ENCODE measurements around the gene SLC52A3. TPM values are rescaled to one million over a fixed set of nuclear protein-coding genes. Genes with fewer than 3 reads are reported as not detected.

The SLC52A3 gene
- total and polyA plus RNA-seq, 9 of the 15 experiments (the other 6 are each of a cell fraction or from before 2014, with no cell fraction given): 0.06 to 0.60 (median 0.11) TPM

DNA sequence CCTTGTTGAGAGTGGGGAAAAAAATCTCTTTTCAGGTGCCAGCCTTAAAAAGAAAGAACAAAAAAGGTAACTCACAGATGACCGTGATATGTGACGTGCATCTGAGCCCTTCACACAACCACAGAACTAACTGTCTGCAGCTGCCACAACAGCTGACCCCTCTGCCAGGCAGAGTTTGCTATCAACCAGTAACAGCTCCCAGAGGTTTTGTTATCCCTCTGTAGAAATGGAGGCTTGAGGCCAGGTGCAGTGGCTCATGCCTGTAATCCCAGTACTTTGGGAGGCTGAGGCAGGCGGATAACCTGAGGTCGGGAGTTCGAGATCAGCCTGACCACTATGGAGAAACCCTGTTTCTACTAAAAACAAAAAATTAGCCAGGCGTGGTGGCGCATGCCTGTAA lies 42.8 kb downstream of the SLC52A3 start:
- TF ChIP-seq TRIM24 (IDR thresholded peaks at IDR 0.05) (0 out of 4 replicates have a peak, but pooled peaks of 1 of the 2 experiments have one; percentile 15), ZNF175 (CRISPR knock-in tag; IDR thresholded peaks at IDR 0.05; ENCODE audit: low read depth) (no peak), CREB3 (tag; conservative IDR thresholded peaks at IDR 0.05; ENCODE audit: low read depth) (no peak), CBFA2T3 (IDR thresholded peaks at IDR 0.05) (peak; percentile 65), ZC3H11A (IDR thresholded peaks at IDR 0.05; ENCODE audit: low read depth, low read length) (no peak), CBFA2T2 (conservative IDR thresholded peaks at IDR 0.05) (peak; percentile 59), CBX3 (IDR thresholded peaks at IDR 0.05; ENCODE audit: borderline replicate concordance in 1 of 2, low read length in 2 of 2) (no peak)
- no peaks in the 10 kb centered on the region for H3K79me2 ChIP-seq (ENCODE audit: control insufficient read depth, insufficient read depth, low read length)
- CTCF ChIA-PET (ENCODE audit: low intra/inter-chr PET ratio): no interaction called here
- H3K4me2 ChIP-seq (ENCODE audit: insufficient read depth, low read length): no peak overlapping the region
- no peak for FAIRE-seq
- H3K36me3 ChIP-seq (ENCODE audit: control insufficient read depth, insufficient read depth, low read length): no peaks in the 10 kb centered on the region
- WGBS (ENCODE audit: insufficient coverage, low coverage, missing lambda C conversion rate): 49% methylated on average over 7 of the region's 7 CpGs
- H3K27me3 ChIP-seq (ENCODE audit: control insufficient read depth in 2 of 2, insufficient read depth in 2 of 2, low read length in 2 of 2): no peaks in the 10 kb centered on the region
- no peak for ATAC-seq
- DNase-seq (ENCODE audit: extremely low read depth in 1 of 4, low spot score in 3 of 4): no peak
- H3K4me3 ChIP-seq: no peak overlapping the region
- no peaks in the 10 kb centered on the region for H3K9me3 ChIP-seq (replicated peaks; ENCODE audit: control insufficient read depth, insufficient read depth, low read depth, low read length)
- intact Hi-C loops (cut with micrococcal nuclease): loop anchor here (5.0 kb wide), 1 partner anchor 53 kb away; no protein-coding TSS in a partner anchor
- H2AFZ ChIP-seq (ENCODE audit: low read depth, low read length): no peak overlapping the region
- POLR2A ChIA-PET: no interaction called here
- no peak overlapping the region for H3K9ac ChIP-seq (ENCODE audit: insufficient read depth in 1 of 2, low read depth in 2 of 2, low read length in 2 of 2)
- no peaks in the 10 kb centered on the region for H3K9me1 ChIP-seq (ENCODE audit: control insufficient read depth, insufficient read depth, low read length)
- in situ Hi-C loops (cut with MboI): loop anchor here (5.0 kb wide), 2 partner anchors 73 to 373 kb away; partner anchors contain the start of gene SRXN1
- H3K4me1 ChIP-seq (replicated peaks in 1 of 2; ENCODE audit: control insufficient read depth in 2 of 2, insufficient read depth in 2 of 2, low read length in 2 of 2): peaks cover 5 to 18% of the 10 kb centered on the region in 2 experiments; a peak in 4 of 5 replicates
- H4K20me1 ChIP-seq (replicated peaks; ENCODE audit: control insufficient read depth, insufficient read depth, low read length): no peaks in the 10 kb centered on the region
- no peak overlapping the region for H3K27ac ChIP-seq (ENCODE audit: extremely low read depth, low read depth, low read length)
- BruUV-seq (replicated peaks): no TSS peak

Data from K562 (cell line).